Measurements from ENCODE around the gene C4BPA. TPM values are rescaled to one million over a fixed set of nuclear protein-coding genes. Genes with fewer than 3 reads are reported as not detected.
A peak's percentile ranks its signal among the peaks of the same experiment; 100 is the strongest.

C4BPA gene
- total and polyA plus RNA-seq, 10 of the 15 experiments (the other 5 are each of a cell fraction or from before 2014, with no cell fraction given): 0.31 TPM; not detected in 9

- TF ChIP-seq REST (IDR thresholded peaks at IDR 0.05; ENCODE audit: low read depth, low read length) (peak; percentile 52; the same call in 1 of the 2 replicates), ZNF687 (IDR thresholded peaks at IDR 0.05) (no peak)
These were observed 29.9 kb upstream of the C4BPA start (continued) for GRCh38 chr1:207073906-207074820.
